ENCODE results near the gene CEP112. TPM values are rescaled to one million over a fixed set of nuclear protein-coding genes. Genes with fewer than 3 reads are reported as not detected.

The CEP112 gene
- polyA plus RNA-seq, 1 donor from 2014 or later = 6.0 TPM

GRCh38 chr17:65626451-65626850 lies 565.5 kb downstream of the CEP112 start:
- no peaks in the 10 kb centered on the region for H4K20me1 ChIP-seq (ENCODE audit: insufficient read depth)
- H3K9ac ChIP-seq (ENCODE audit: low read length) = no peak overlapping the region
- no peak overlapping the region for H3K4me2 ChIP-seq (ENCODE audit: low read length)
- no peaks in the 10 kb centered on the region for H3K9me2 ChIP-seq (ENCODE audit: insufficient read depth, low read length)
- TF ChIP-seq TAF1 (IDR thresholded peaks at IDR 0.05; ENCODE audit: low read depth) (no peak), CTCF (IDR thresholded peaks at IDR 0.05; ENCODE audit: poor library complexity, severe bottlenecking) (no peak), SMC3 (conservative IDR thresholded peaks at IDR 0.05; ENCODE audit: poor library complexity) (no peak), MXI1 (conservative IDR thresholded peaks at IDR 0.05; ENCODE audit: poor library complexity, severe bottlenecking) (no peak), POLR2AphosphoS5 (IDR thresholded peaks at IDR 0.05) (no peak), RAD21 (conservative IDR thresholded peaks at IDR 0.05) (no peak), EZH2 (IDR thresholded peaks at IDR 0.05; ENCODE audit: borderline replicate concordance, insufficient read depth, low read length, poor library complexity, severe bottlenecking) (no peak), REST (IDR thresholded peaks at IDR 0.05; ENCODE audit: borderline replicate concordance) (no peak), EP300 (conservative IDR thresholded peaks at IDR 0.05; ENCODE audit: poor library complexity, severe bottlenecking) (no peak)
- no peaks in the 10 kb centered on the region for H3K79me2 ChIP-seq (replicated peaks; ENCODE audit: insufficient read depth, low read length)
- no peak overlapping the region for H2AFZ ChIP-seq (ENCODE audit: low read depth, low read length)
- H3K36me3 ChIP-seq (ENCODE audit: insufficient read depth, low read length) = no peaks in the 10 kb centered on the region
- no peaks in the 10 kb centered on the region for H3K9me3 ChIP-seq (ENCODE audit: low read length)
- no peaks in the 10 kb centered on the region for H3F3A ChIP-seq (ENCODE audit: insufficient read depth, low read length, poor library complexity, severe bottlenecking)
- H3K27me3 ChIP-seq (ENCODE audit: insufficient read depth, low read depth, low read length) = no peaks in the 10 kb centered on the region
- no peak overlapping the region for H3K27ac ChIP-seq (ENCODE audit: low read length)
- no peak overlapping the region for H3K4me3 ChIP-seq (ENCODE audit: low read length)

- Histone ChIP-seq H3K27ac (ENCODE audit: low read length) (no peak overlapping the region), H3K4me2 (ENCODE audit: low read length) (no peak overlapping the region), H2AFZ (ENCODE audit: low read depth, low read length) (no peak overlapping the region), H3K9me3 (ENCODE audit: low read length) (no peaks in the 10 kb centered on the region), H3K27me3 (ENCODE audit: insufficient read depth, low read depth, low read length) (no peaks in the 10 kb centered on the region), H3K79me2 (replicated peaks; ENCODE audit: insufficient read depth, low read length) (no peaks in the 10 kb centered on the region), H4K20me1 (ENCODE audit: insufficient read depth) (no peaks in the 10 kb centered on the region), H3K9me2 (ENCODE audit: insufficient read depth, low read length) (no peaks in the 10 kb centered on the region), H3F3A (ENCODE audit: insufficient read depth, low read length, poor library complexity, severe bottlenecking) (no peaks in the 10 kb centered on the region), H3K9ac (ENCODE audit: low read length) (no peak overlapping the region), H3K4me3 (ENCODE audit: low read length) (no peak overlapping the region), H3K36me3 (ENCODE audit: insufficient read depth, low read length) (no peaks in the 10 kb centered on the region)
- TF ChIP-seq RAD21 (conservative IDR thresholded peaks at IDR 0.05) (no peak), SMC3 (conservative IDR thresholded peaks at IDR 0.05; ENCODE audit: poor library complexity) (no peak), REST (IDR thresholded peaks at IDR 0.05; ENCODE audit: borderline replicate concordance) (no peak), CTCF (IDR thresholded peaks at IDR 0.05; ENCODE audit: poor library complexity, severe bottlenecking) (no peak), POLR2AphosphoS5 (IDR thresholded peaks at IDR 0.05) (no peak), EZH2 (IDR thresholded peaks at IDR 0.05; ENCODE audit: borderline replicate concordance, insufficient read depth, low read length, poor library complexity, severe bottlenecking) (no peak), EP300 (conservative IDR thresholded peaks at IDR 0.05; ENCODE audit: poor library complexity, severe bottlenecking) (no peak), MXI1 (conservative IDR thresholded peaks at IDR 0.05; ENCODE audit: poor library complexity, severe bottlenecking) (no peak), TAF1 (IDR thresholded peaks at IDR 0.05; ENCODE audit: low read depth) (no peak)
These were observed 573.4 kb downstream of the CEP112 start for GRCh38 chr17:65618516-65618915.

Measured in neural cell (in vitro differentiated cells).